VCaP (cell line): Measurements from ENCODE around the gene FBLN7.

Source experiments
- H3K27ac ChIP-seq: fragments of 450-650 bp; 2 replicates; pipeline ENCODE4 v1.5.1; 2017
- TF ChIP-seq, protein P1 (sequence below): fragments of 450-650 bp; conservative IDR thresholded peaks from 2 replicates; pipeline ENCODE4 v1.5.1; 2017; ENCODE audit warnings: mild to moderate bottlenecking, moderate library complexity

The FBLN7 gene

DNA sequence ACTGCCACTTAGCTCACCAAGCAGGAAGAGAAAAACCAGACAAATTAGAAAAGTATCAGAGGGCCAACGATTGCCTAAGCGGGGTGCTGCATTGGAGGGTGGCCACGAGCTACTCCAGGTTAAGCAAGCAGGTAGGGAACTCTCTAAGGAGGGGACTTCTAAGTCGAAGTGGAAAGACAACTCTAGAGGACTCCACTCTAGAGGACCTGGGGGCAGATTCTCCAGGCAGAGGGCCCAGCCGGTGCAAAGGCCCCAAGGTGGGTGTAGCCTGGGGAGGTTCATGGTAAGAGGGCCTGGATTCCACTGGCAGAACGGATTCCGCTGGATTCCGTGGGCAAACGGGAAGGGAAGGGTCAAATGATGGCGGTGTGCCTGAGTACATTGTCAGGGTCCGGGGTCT lies 12.7 kb downstream of the FBLN7 start:
- H3K27ac ChIP-seq: no peak overlapping the region
- TF ChIP-seq, protein P1, sequence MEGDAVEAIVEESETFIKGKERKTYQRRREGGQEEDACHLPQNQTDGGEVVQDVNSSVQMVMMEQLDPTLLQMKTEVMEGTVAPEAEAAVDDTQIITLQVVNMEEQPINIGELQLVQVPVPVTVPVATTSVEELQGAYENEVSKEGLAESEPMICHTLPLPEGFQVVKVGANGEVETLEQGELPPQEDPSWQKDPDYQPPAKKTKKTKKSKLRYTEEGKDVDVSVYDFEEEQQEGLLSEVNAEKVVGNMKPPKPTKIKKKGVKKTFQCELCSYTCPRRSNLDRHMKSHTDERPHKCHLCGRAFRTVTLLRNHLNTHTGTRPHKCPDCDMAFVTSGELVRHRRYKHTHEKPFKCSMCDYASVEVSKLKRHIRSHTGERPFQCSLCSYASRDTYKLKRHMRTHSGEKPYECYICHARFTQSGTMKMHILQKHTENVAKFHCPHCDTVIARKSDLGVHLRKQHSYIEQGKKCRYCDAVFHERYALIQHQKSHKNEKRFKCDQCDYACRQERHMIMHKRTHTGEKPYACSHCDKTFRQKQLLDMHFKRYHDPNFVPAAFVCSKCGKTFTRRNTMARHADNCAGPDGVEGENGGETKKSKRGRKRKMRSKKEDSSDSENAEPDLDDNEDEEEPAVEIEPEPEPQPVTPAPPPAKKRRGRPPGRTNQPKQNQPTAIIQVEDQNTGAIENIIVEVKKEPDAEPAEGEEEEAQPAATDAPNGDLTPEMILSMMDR: no peak

DNA sequence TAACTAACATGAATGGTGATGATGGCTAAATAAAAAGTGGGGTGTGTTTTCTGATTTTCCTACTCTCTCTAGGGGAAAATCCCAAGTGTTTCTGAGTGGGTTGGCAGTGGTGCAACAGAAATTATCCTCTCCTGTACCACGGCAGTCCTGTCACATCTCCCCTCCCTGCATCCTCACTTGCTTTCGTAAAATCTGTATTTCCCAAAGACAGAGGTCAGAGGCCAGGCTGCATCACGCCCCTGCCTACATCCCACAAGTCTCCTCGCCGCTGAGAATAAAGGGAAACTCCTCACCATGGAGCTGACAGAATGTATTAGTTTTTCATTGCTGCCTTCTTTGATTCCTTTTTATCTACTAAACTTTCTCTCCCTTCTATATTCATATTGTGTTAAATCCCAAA lies 13.1 kb downstream of the FBLN7 start:
- H3K27ac ChIP-seq: no peak overlapping the region

DNA sequence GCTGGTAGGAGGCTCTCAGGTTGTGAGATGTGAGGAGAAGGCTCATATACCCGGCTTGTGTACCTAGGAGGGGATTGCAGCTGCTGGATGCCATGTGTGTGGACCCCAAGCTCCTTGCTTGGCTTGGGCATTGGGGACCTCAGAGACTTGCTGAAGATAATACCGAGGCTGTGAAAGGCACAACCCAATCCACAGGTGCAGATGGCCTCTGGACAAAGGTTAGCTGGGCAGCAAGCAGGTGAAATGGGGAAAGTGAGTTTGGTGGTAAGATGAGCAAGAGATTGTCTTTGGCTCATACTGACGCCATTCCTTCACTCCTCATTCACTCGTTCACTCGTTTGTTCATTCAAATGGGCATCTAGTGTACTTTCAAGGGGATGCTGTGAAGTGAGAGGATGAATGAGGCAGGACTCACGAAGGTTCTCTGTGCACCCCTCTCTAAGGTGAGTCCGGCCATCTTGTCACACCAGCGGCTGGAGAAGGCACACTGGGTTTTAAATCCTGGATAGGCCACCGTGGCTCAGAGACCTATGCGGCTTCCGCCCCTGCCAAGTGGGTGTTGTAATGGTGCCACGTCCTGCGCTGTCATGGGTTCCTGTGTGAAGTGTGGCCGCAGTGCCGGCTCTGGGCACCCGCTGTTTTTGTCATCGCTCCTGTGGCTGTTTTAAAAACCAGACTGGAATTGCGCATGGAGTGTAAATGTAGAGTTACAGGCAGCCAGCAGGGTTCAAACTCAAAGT lies 13.7 kb downstream of the FBLN7 start:
- no peak overlapping the region for H3K27ac ChIP-seq
- TF ChIP-seq, protein P1: no peak

More for the DNA sequence above, 13.1 kb downstream of the FBLN7 start:
- TF ChIP-seq, protein P1: no peak

DNA sequence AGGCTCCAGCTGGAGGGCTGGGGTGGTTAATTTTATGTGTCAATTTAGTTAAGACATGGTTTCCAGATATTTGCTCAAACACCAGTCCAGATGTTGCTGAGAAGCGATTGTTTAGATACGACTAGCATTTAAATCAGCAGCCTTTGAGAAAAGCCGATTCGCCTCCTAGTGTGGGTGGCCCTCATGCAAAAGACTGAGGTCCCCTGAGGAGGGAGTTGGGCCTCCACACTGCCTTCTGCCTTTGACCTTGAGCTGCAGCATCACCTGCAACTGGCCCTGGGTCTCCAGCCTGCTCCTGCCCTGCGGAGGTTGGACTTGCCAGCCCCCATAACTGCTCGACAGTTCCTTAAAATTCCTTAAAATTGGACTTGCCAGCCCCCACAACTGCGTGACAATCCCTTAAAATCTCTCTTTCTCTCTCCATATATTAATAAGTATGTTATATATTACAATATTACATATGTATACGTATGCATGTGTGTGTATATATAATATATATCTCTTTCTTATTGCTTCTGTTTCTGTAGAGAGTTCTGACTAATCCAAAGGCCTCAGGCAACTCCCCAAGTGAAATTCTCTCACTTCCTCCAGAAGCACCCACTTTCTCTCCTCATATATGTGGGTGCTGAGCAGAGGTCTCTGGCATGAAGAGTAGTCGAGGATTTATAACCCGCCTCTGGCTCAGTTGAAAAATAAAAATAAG lies 14.4 kb downstream of the FBLN7 start:
- TF ChIP-seq, protein P1: no peak
- H3K27ac ChIP-seq: no peak overlapping the region

DNA sequence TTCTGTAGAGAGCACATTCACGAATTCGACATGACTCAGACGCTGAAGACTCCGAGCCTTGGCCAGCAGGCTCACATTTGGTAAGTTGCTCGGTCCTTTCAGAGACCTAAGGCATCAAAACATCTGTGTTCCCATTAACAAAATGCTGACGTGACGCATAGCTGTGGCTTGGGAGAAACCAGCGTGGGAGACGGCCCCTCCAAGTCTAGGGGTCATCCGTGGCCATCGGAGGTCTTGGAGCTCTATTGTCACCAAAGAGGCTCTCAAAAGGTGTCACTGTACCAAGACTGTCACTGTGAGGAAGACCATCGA lies 14.9 kb downstream of the FBLN7 start:
- TF ChIP-seq, protein P1: no peak
- H3K27ac ChIP-seq: no peak overlapping the region

DNA sequence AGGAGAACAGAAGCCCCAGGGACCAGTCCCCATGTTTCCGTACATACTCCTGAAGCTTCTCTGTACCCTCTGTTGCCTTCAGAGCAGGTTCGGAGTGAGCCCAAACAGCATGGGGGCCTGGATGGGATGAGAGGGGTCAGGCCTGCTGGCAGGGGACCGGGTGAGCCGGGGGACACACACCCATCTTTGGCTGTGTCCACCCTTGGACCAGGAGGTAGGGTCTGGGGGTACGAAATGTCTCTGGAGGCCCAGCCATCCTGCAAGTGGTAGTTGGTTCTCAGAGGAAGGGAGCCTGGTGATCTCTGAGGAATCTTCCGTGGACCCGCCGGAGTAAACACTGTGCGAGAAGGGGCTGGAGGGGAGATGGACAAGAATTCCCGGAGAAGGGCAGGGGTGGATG lies 15.3 kb downstream of the FBLN7 start:
- TF ChIP-seq, protein P1: no peak
- no peak overlapping the region for H3K27ac ChIP-seq

DNA sequence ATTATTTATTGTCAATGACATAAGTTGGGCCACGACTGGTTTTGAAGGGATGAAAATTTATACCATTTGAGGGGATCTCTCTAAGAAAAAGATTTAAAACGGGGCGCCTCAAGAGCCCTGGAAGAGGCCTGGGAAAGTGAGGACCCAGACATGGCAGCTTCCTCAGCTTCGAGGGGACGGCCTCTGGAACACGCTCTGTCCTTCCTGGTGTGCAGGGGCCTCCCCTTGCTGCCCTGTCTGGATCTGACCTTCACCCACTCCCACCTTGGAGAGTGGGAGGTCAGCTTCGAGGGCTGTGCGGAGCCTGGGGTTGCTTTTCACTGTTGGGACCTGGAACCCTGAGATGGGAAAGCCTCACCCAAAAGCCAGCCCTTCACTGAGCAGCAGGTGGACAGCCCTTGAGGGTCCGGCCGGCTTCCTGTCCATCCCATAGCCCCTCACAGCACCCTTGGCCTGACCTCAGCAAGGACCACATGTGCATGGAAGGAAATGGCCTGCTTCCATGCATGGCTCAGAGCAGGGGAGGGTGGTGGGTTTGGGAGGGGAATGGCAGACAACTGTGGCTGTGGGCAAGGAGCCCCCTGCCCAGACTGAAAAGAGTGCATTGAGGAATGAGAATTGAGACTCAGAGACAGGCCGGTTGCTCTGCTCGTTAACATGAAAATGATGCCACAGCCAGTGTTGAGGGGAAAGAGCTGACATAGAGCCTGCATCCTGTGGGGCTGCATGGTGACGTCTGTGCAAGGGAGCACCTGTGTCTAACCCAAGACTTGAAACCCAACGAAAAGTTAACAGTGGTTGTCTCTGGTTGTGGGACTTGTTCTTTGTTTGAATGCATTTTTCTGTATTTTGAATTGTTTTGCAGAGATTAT lies 16.3 kb downstream of the FBLN7 start:
- no peak overlapping the region for H3K27ac ChIP-seq
- TF ChIP-seq, protein P1: no peak
